H1 (cell line): ENCODE data around the gene TIAM2. TPM values are rescaled to one million over a fixed set of nuclear protein-coding genes. Genes with fewer than 3 reads are reported as not detected.

Experiments
- CTCF ChIA-PET: fragments of 300-600 bp; sonication (Branson Sonifier 250); formaldehyde crosslinking; loops from one replicate; lab custom pipeline; 2021; ENCODE audit not compliant: partially characterized antibody; lab: Charles Lee
- POLR2A ChIA-PET: fragments of 300-600 bp; sonication (Branson Sonifier 250); formaldehyde crosslinking; loops from one replicate; lab custom pipeline; 2021; ENCODE audit warnings: inconsistent platforms; ENCODE audit not compliant: partially characterized antibody; lab: Charles Lee
- DNase-seq, 2 experiments: peaks; one replicate each; pipeline versions ENCODE4 v3.0.0 to v3.0.0-alpha.2; 2010 to 2022; ENCODE audit warnings: low spot score in 2 of 2, low read depth in 1 of 2, mixed read lengths in 1 of 2
- FAIRE-seq: peaks from 2 replicates; lab custom pipeline; 2011; peaks lifted over from hg19 to GRCh38; lab: Jason Lieb, UNC
- H2AFZ ChIP-seq: 2 replicates; pipeline ENCODE4 v1.8.1; 2012; ENCODE audit warnings: low read length, inconsistent platforms
- H2AK5ac ChIP-seq: 2 replicates; pipeline ENCODE4 v1.6.1; 2013; ENCODE audit warnings: low read depth, low read length
- H2BK120ac ChIP-seq: replicated peaks from 2 replicates; pipeline ENCODE3; 2013; ENCODE audit warnings: low read depth, low read length, inconsistent platforms
- H2BK12ac ChIP-seq: 2 replicates; pipeline ENCODE4 v1.6.1; 2013; ENCODE audit warnings: low read depth, low read length
- H2BK15ac ChIP-seq: 2 replicates; pipeline ENCODE4 v1.6.1; 2013; ENCODE audit warnings: low read length
- H2BK20ac ChIP-seq: 2 replicates; pipeline ENCODE4 v1.6.1; 2013; ENCODE audit warnings: low read length
- H2BK5ac ChIP-seq: 2 replicates; pipeline ENCODE4 v1.6.1; 2013; ENCODE audit warnings: low read depth, low read length
- H3K14ac ChIP-seq: 2 replicates; pipeline ENCODE4 v1.6.1; 2013; ENCODE audit warnings: inconsistent platforms; ENCODE audit not compliant: insufficient read length
- H3K18ac ChIP-seq: 2 replicates; pipeline ENCODE4 v1.6.1; 2013; ENCODE audit warnings: low read length; ENCODE audit errors: extremely low read depth
- H3K23ac ChIP-seq: 2 replicates; pipeline ENCODE4 v1.6.1; 2013; ENCODE audit warnings: inconsistent platforms; ENCODE audit not compliant: insufficient read length
- H3K23me2 ChIP-seq: 2 replicates; pipeline ENCODE4 v1.6.1; 2013; ENCODE audit warnings: low read depth, low read length
- H3K27ac ChIP-seq: 2 replicates; pipeline ENCODE4 v1.6.1; 2011; ENCODE audit warnings: low read depth, low read length, inconsistent platforms
- H3K27me3 ChIP-seq, 4 experiments: replicated peaks in 1 of 4; 1 replicate in 1 of 4; 2 replicates in 3 of 4; pipeline versions ENCODE4 v1.6.1 to v1.8.1; 2011 to 2013; ENCODE audit warnings: low read length in 3 of 4, mild to moderate bottlenecking in 3 of 4, inconsistent platforms in 2 of 4, mixed read lengths in 2 of 4, moderate library complexity in 1 of 4; ENCODE audit not compliant: control insufficient read depth in 3 of 4, insufficient read depth in 3 of 4; ENCODE audit errors: extremely low read depth in 1 of 4
- H3K36me3 ChIP-seq, 4 experiments: 2 replicates each; pipeline versions ENCODE4 v1.6.1 to v1.8.1; 2011 to 2013; ENCODE audit warnings: mild to moderate bottlenecking in 4 of 4, low read length in 3 of 4, moderate library complexity in 2 of 4, control low read depth in 1 of 4, inconsistent platforms in 1 of 4; ENCODE audit not compliant: insufficient read depth in 4 of 4, control insufficient read depth in 2 of 4
- H3K4ac ChIP-seq: replicated peaks from 2 replicates; pipeline ENCODE3; 2013; ENCODE audit warnings: low read length, low read depth, mixed read lengths, inconsistent platforms; ENCODE audit not compliant: insufficient read length
- H3K4me1 ChIP-seq, 4 experiments: replicated peaks in 1 of 4; 1 replicate in 1 of 4; 2 replicates in 3 of 4; pipeline versions ENCODE4 v1.6.1 to v1.8.1; 2011 to 2013; ENCODE audit warnings: low read length in 3 of 4, inconsistent platforms in 2 of 4, mixed read lengths in 1 of 4; ENCODE audit not compliant: insufficient read depth in 4 of 4, control insufficient read depth in 3 of 4
- H3K4me2 ChIP-seq, 2 experiments: 2 replicates each; pipeline versions ENCODE4 v1.6.1 to v1.8.1; 2011 to 2013; ENCODE audit warnings: low read depth in 2 of 2, low read length in 2 of 2, control low read depth in 1 of 2, inconsistent platforms in 1 of 2, mild to moderate bottlenecking in 1 of 2; ENCODE audit not compliant: insufficient read depth in 1 of 2
- H3K4me3 ChIP-seq, 4 experiments: fragments of 200-600, 300-600 bp in 1 of 4; sonication (generic), shearing (Covaris generic), sonication (Bioruptor Twin) in 1 of 4; 2 replicates each; pipeline versions ENCODE4 v1.5.1 to v1.8.1; 2011 to 2016; ENCODE audit warnings: low read length in 4 of 4, low read depth in 3 of 4, control low read depth in 2 of 4, inconsistent platforms in 2 of 4, mild to moderate bottlenecking in 2 of 4, mixed read lengths in 1 of 4, moderate library complexity in 1 of 4; ENCODE audit not compliant: insufficient read depth in 2 of 4; ENCODE audit errors: extremely low read depth in 1 of 4
- H3K56ac ChIP-seq: replicated peaks from 2 replicates; pipeline ENCODE3; 2013; ENCODE audit warnings: low read depth, mild to moderate bottlenecking, mixed read lengths, low read length, inconsistent platforms; ENCODE audit not compliant: insufficient read length
- H3K79me1 ChIP-seq: 2 replicates; pipeline ENCODE4 v1.6.1; 2013; ENCODE audit warnings: low read depth, low read length, control low read depth
- H3K79me2 ChIP-seq, 2 experiments: 2 replicates each; pipeline versions ENCODE4 v1.6.1 to v1.8.1; 2012 to 2013; ENCODE audit warnings: low read length in 2 of 2, mild to moderate bottlenecking in 2 of 2, inconsistent platforms in 1 of 2; ENCODE audit not compliant: insufficient read depth in 2 of 2, control insufficient read depth in 1 of 2
- H3K9ac ChIP-seq, 4 experiments: replicated peaks in 1 of 4; 1 replicate in 1 of 4; 2 replicates in 3 of 4; pipeline versions ENCODE4 v1.6.1 to v1.8.1; 2011 to 2013; ENCODE audit warnings: low read depth in 3 of 4, low read length in 3 of 4, control low read depth in 2 of 4, mild to moderate bottlenecking in 2 of 4, moderate library complexity in 2 of 4, inconsistent platforms in 1 of 4; ENCODE audit errors: extremely low read depth in 1 of 4
- H3K9me3 ChIP-seq, 2 experiments: 2 replicates each; pipeline versions ENCODE4 v1.6.1 to v1.8.1; 2012 to 2013; ENCODE audit warnings: mild to moderate bottlenecking in 2 of 2, moderate library complexity in 2 of 2, control low read depth in 1 of 2, inconsistent platforms in 1 of 2, low read depth in 1 of 2, low read length in 1 of 2, mixed read lengths in 1 of 2; ENCODE audit not compliant: insufficient read depth in 2 of 2
- H4K20me1 ChIP-seq, 2 experiments: replicated peaks in 1 of 2; 2 replicates each; pipeline versions ENCODE3 to v1.8.1; 2011 to 2013; ENCODE audit warnings: inconsistent platforms in 2 of 2, low read length in 2 of 2, mild to moderate bottlenecking in 1 of 2; ENCODE audit not compliant: insufficient read depth in 2 of 2, control insufficient read depth in 1 of 2
- H4K5ac ChIP-seq: 2 replicates; pipeline ENCODE4 v1.6.1; 2013; ENCODE audit warnings: low read length, low read depth, mixed read lengths, inconsistent platforms; ENCODE audit not compliant: insufficient read length
- H4K8ac ChIP-seq: 2 replicates; pipeline ENCODE4 v1.8.0; 2013; ENCODE audit warnings: mild to moderate bottlenecking, moderate library complexity, low read length, inconsistent platforms; ENCODE audit not compliant: insufficient read depth; ENCODE audit errors: extremely low read depth
- H4K91ac ChIP-seq: replicated peaks from 2 replicates; pipeline ENCODE3; 2013; ENCODE audit warnings: low read length, mixed read lengths, inconsistent platforms; ENCODE audit not compliant: insufficient read length
- ASH2L ChIP-seq: fragments of 200-600, 300-600 bp; sonication (generic); IDR thresholded peaks from one replicate; pipeline ENCODE4 v1.7.1; 2017; ENCODE audit warnings: low read length
- BACH1 ChIP-seq: IDR thresholded peaks from 2 replicates; pipeline ENCODE4 v1.6.1; 2012; ENCODE audit warnings: low read length, improper control_type of control experiment
- CHD2 ChIP-seq: IDR thresholded peaks from 2 replicates; pipeline ENCODE4 v1.6.1; 2012; ENCODE audit warnings: low read length, improper control_type of control experiment
- KDM1A ChIP-seq: fragments of 200-600, 300-600 bp; sonication (generic); IDR thresholded peaks from 2 replicates; pipeline ENCODE4 v1.7.1; 2016; ENCODE audit warnings: mild to moderate bottlenecking, low read length, borderline replicate concordance
- MAFK ChIP-seq: IDR thresholded peaks from 2 replicates; pipeline ENCODE4 v1.6.1; 2012; ENCODE audit warnings: low read depth, mild to moderate bottlenecking, improper control_type of control experiment, low read length
- SUZ12 ChIP-seq: fragments of 200-600 bp; sonication (generic); IDR thresholded peaks from 2 replicates; pipeline ENCODE4 v1.6.1; 2012; ENCODE audit warnings: mild to moderate bottlenecking, inconsistent platforms, low read length, moderate library complexity, mixed read lengths
- WGBS, 2 experiments: shearing (Covaris generic) in 1 of 2; methylation state at CpG; one replicate each; pipeline versions ENCODE4 v1.1.6 to v1.1.7; 2013 to 2015; ENCODE audit warnings: low lambda C conversion rate in 2 of 2, mixed read lengths in 2 of 2, inconsistent platforms in 1 of 2, low coverage in 1 of 2, missing lambda C conversion rate in 1 of 2; ENCODE audit not compliant: insufficient replicate concordance in 2 of 2, insufficient coverage in 1 of 2, insufficient read length in 1 of 2; ENCODE audit errors: extremely low coverage in 1 of 2, missing lambda C conversion rate in 1 of 2; 5-methylcytosine and 5-hydroxymethylcytosine counted together
- polyA plus RNA-seq, 7 experiments: library from polyadenylated mRNA; depleted of rRNA in 3 of 7; stranded (reverse) in 5 of 7; unstranded in 2 of 7; fragments of >200 nt in 5 of 7; fragments of 200-250 nt in 2 of 7; gene quantifications; 1 replicate in 5 of 7; 2 replicates in 1 of 7; 4 replicates in 1 of 7; pipeline versions ENCODE4 v1.2.1 to v1.2.3, GENCODE V29; 2011 to 2013; ENCODE audit warnings: missing spikeins in 2 of 7, mixed read lengths in 2 of 7
- total RNA-seq: library from RNA; stranded (reverse); fragmentation: NEBNext Ultra II Directional; extraction: Animal tissue kit (Norgen Biotek cat#: 25700); gene quantifications from 2 replicates; pipeline ENCODE4 v1.2.1, GENCODE V29; 2021

Gene TIAM2
- total and polyA plus RNA-seq, 2 of the 8 experiments (the other 6 are each of a cell fraction or from before 2014, with no cell fraction given) = 7.4 to 23.9 TPM

GRCh38 chr6:155292711-155293110 is 297.6 kb downstream of the TIAM2 start:
- POLR2A ChIA-PET = interaction anchor here (1.1 kb wide), 1 partner anchor 16 kb away, joined by 3 read pairs; no protein-coding TSS in a partner anchor

More at GRCh38 chr6:155292711-155293110, 297.6 kb downstream of the TIAM2 start:
- 72% methylated on average over 5 of the region's 5 CpGs; no CpG with 5 or more reads in 1 of the 2 experiments for WGBS, 2 experiments
- Histone ChIP-seq H3K27me3 (no peaks in the 10 kb centered on the region), H3K23ac (no peak overlapping the region), H3K4me2 (no peak overlapping the region), H3K56ac (no peak overlapping the region), H3K18ac (no peak overlapping the region), H2BK20ac (no peak overlapping the region), H3K14ac (no peak overlapping the region), H2BK5ac (no peak overlapping the region), H3K4me3 (no peak overlapping the region), H3K4me1 (no peaks in the 10 kb centered on the region; a peak in 1 of 7 replicates), H2BK15ac (no peak overlapping the region), H4K91ac (no peak overlapping the region), H3K79me2 (peaks cover 0 to 5% of the 10 kb centered on the region in 2 experiments; a peak in 1 of 4 replicates), H3K36me3 (peaks cover 5 to 67% (median 30%) of the 10 kb centered on the region in 4 experiments; a peak in 7 of 8 replicates), H2AK5ac (no peak overlapping the region), H4K20me1 (peaks cover 0 to 2% of the 10 kb centered on the region in 2 experiments), H3K27ac (no peak overlapping the region), H4K8ac (no peak overlapping the region), H3K4ac (no peak overlapping the region), H2BK12ac (no peak overlapping the region), H3K9ac (no peak overlapping the region), H2AFZ (no peak overlapping the region), H3K79me1 (no peaks in the 10 kb centered on the region; the same call in 1 of the 2 replicates), H4K5ac (no peak overlapping the region), H3K9me3 (no peaks in the 10 kb centered on the region), H2BK120ac (no peak overlapping the region), H3K23me2 (no peaks in the 10 kb centered on the region)
- FAIRE-seq (no peak), DNase-seq (no peak)
- TF ChIP-seq MAFK = no peak
- no peak for TF ChIP-seq CHD2
- no peak for TF ChIP-seq ASH2L
- TF ChIP-seq SUZ12 = no peak
- TF ChIP-seq KDM1A = no peak
- TF ChIP-seq BACH1 = no peak
- CTCF ChIA-PET = interaction anchor here (1.1 kb wide), 1 partner anchor 25 kb away, joined by 3 read pairs; no protein-coding TSS in a partner anchor
